Fibroblast of skin of scalp (primary cell): ENCODE measurements around the gene PARN.
"Not testable (repeated sequence)": the region's sequence is repeated elsewhere in the genome, so short reads cannot be mapped to it uniquely, and the experiment has no call there.

ENCODE experiments used
- DNase-seq: peaks from one replicate; pipeline ENCODE4 v3.0.0-alpha.2; 2013

The PARN gene

GRCh38 chr16:14460726-14461125, 169.3 kb downstream of the PARN start:
- no peak for DNase-seq

GRCh38 chr16:14458576-14458975, 171.5 kb downstream of the PARN start:
- no peak for DNase-seq

- peak; percentile 38 for DNase-seq
Observed at GRCh38 chr16:14456793-14457481, 173.1 kb downstream of the PARN start.

- peak; percentile 69 for DNase-seq
Observed at GRCh38 chr16:14455573-14455972, 174.5 kb downstream of the PARN start.

- DNase-seq, result peak; percentile 61
Observed at GRCh38 chr16:14454391-14454790, 175.7 kb downstream of the PARN start.

- DNase-seq, result peak; percentile 20
Observed at GRCh38 chr16:14452066-14452465, 178.0 kb downstream of the PARN start.

- no peak for DNase-seq
Observed at GRCh38 chr16:14450846-14451245, 179.2 kb downstream of the PARN start.

- DNase-seq, result peak; percentile 79
Observed at GRCh38 chr16:14449790-14450480, 180.1 kb downstream of the PARN start.

- peak; percentile 12 for DNase-seq
Observed at GRCh38 chr16:14449334-14449733, 180.7 kb downstream of the PARN start.

- DNase-seq, result no peak
Observed at GRCh38 chr16:14448879-14449278, 181.2 kb downstream of the PARN start.

GRCh38 chr16:14447783-14448182, 182.3 kb downstream of the PARN start:
- no peak for DNase-seq

- DNase-seq, result no peak
Observed at GRCh38 chr16:14446796-14447195, 183.3 kb downstream of the PARN start.

GRCh38 chr16:14445937-14446715, 183.9 kb downstream of the PARN start:
- no peak for DNase-seq

- no peak for DNase-seq
Observed at GRCh38 chr16:14444979-14445810, 184.9 kb downstream of the PARN start.

- DNase-seq, result not testable (repeated sequence)
Observed at GRCh38 chr16:14441533-14441932, 188.5 kb downstream of the PARN start.

GRCh38 chr16:14438256-14438655, 191.8 kb downstream of the PARN start:
- DNase-seq, result no peak

GRCh38 chr16:14437426-14437825, 192.6 kb downstream of the PARN start:
- no peak for DNase-seq

GRCh38 chr16:14436401-14436955, 193.6 kb downstream of the PARN start:
- DNase-seq, result peak; percentile 55

GRCh38 chr16:14434860-14435259, 195.2 kb downstream of the PARN start:
- peak; percentile 41 for DNase-seq

GRCh38 chr16:14428971-14429637, 201.0 kb downstream of the PARN start:
- DNase-seq, result not testable (repeated sequence)

GRCh38 chr16:14428043-14428442, 202.0 kb downstream of the PARN start:
- no peak for DNase-seq
